HG03439 (cell line): ENCODE results near the gene ABCA13.

Experiments used
- ATAC-seq: cut with Tn5 transposase; IDR thresholded peaks from one replicate; pipeline ENCODE4 v1.9.1; 2021; ENCODE audit warnings: mild to moderate bottlenecking, moderate library complexity; ENCODE audit not compliant: unreplicated experiment

Gene ABCA13

GRCh38 chr7:48505466-48505865, 334.2 kb downstream of the ABCA13 start:
- ATAC-seq = no peak

GRCh38 chr7:48506569-48506968, 335.3 kb downstream of the ABCA13 start:
- no peak for ATAC-seq

- no peak for ATAC-seq
These were observed 339.8 kb downstream of the ABCA13 start for GRCh38 chr7:48511080-48511479.

GRCh38 chr7:48512892-48513291, 341.6 kb downstream of the ABCA13 start:
- ATAC-seq = no peak

- no peak for ATAC-seq
These were observed 343.9 kb downstream of the ABCA13 start for GRCh38 chr7:48515171-48515570.

GRCh38 chr7:48518092-48518491, 346.8 kb downstream of the ABCA13 start:
- no peak for ATAC-seq

GRCh38 chr7:48522692-48523091, 351.4 kb downstream of the ABCA13 start:
- ATAC-seq = no peak

GRCh38 chr7:48525736-48526732, 354.8 kb downstream of the ABCA13 start:
- no peak for ATAC-seq

- ATAC-seq = no peak
These were observed 357.4 kb downstream of the ABCA13 start for GRCh38 chr7:48528646-48529045.

- no peak for ATAC-seq
These were observed 366.3 kb downstream of the ABCA13 start for GRCh38 chr7:48537561-48537960.

- ATAC-seq = no peak
These were observed 369.5 kb downstream of the ABCA13 start for GRCh38 chr7:48540746-48541145.

- no peak for ATAC-seq
These were observed 377.4 kb downstream of the ABCA13 start for GRCh38 chr7:48548667-48549066.

GRCh38 chr7:48551652-48552051, 380.4 kb downstream of the ABCA13 start:
- no peak for ATAC-seq

GRCh38 chr7:48563334-48563733, 392.1 kb downstream of the ABCA13 start:
- no peak for ATAC-seq

GRCh38 chr7:48575516-48575915, 404.3 kb downstream of the ABCA13 start:
- ATAC-seq = no peak

- ATAC-seq = no peak
These were observed 416.2 kb downstream of the ABCA13 start for GRCh38 chr7:48587475-48587874.

GRCh38 chr7:48594349-48594748, 423.1 kb downstream of the ABCA13 start:
- no peak for ATAC-seq

GRCh38 chr7:48595756-48596155, 424.5 kb downstream of the ABCA13 start:
- ATAC-seq = no peak

GRCh38 chr7:48610705-48611104, 439.4 kb downstream of the ABCA13 start:
- ATAC-seq = no peak

GRCh38 chr7:48611993-48612392, 440.7 kb downstream of the ABCA13 start:
- ATAC-seq = no peak

GRCh38 chr7:48617508-48617907, 446.2 kb downstream of the ABCA13 start:
- no peak for ATAC-seq

- ATAC-seq = no peak
These were observed 446.7 kb downstream of the ABCA13 start for GRCh38 chr7:48617993-48618392.

GRCh38 chr7:48621076-48621475, 449.8 kb downstream of the ABCA13 start:
- ATAC-seq = no peak
